HG03439 (cell line): ENCODE results near the gene MAMDC2.
A peak's percentile ranks its signal among the peaks of the same experiment; 100 is the strongest.

Experiments used
- ATAC-seq: cut with Tn5 transposase; IDR thresholded peaks from one replicate; pipeline ENCODE4 v1.9.1; 2021; ENCODE audit warnings: mild to moderate bottlenecking, moderate library complexity; ENCODE audit not compliant: unreplicated experiment

The MAMDC2 gene

DNA sequence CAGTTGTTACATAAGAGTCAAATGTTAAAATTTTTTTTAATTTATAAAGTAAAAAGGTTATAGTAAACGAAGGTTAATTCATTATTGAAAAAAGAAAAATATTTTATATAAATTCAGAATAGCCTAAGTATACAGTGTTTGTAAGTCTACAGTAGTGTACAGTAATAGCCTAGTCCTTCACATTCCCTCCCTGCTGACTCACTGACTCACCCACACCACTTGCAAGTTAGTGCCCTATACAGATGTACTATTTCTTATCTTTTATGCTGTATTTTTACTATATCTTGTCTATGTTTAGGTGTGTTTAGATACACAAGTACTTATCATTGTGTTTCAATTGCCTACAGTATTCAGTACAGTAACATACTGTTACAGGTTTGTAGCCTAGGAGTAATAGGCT lies 57.6 kb downstream of the MAMDC2 start:
- ATAC-seq: no peak

DNA sequence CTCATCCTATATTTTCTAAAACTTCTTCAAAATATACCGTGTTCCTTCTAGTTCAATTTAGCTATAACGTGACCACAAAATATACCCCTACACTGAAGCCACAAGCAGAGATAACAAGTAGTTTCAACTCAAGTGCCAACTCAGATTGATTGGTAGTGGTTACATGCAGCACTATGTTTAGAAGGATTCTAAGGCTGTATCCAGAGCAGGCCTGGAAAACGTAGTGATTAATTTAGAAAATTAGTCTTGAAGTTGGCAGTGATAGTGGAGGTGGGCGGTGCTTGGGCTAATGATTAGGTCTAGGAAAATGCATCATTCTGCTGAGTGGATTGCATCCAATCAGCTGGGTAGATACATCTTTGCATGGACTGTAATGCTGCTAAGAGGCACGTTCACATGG lies 61.5 kb downstream of the MAMDC2 start:
- ATAC-seq: no peak

DNA sequence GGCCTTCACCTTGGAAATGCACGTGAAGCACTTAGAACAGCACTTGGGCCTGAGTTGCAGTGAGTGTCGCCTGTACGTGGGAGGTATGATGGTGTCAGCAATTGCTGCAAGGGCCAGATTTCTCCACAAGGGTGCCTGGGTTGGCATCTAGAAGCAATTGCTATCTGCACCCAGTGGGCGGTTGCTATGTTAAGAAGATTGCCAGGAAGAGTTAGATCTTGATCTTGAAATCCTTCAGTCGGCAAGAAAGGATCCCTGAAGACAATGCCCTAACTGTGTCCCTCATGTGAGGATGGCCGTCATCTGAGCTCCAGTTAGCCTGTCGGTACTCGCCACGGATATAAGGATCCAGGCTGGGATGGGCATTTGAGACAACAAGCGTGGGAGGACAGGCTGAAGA lies 62.9 kb downstream of the MAMDC2 start:
- no peak for ATAC-seq

DNA sequence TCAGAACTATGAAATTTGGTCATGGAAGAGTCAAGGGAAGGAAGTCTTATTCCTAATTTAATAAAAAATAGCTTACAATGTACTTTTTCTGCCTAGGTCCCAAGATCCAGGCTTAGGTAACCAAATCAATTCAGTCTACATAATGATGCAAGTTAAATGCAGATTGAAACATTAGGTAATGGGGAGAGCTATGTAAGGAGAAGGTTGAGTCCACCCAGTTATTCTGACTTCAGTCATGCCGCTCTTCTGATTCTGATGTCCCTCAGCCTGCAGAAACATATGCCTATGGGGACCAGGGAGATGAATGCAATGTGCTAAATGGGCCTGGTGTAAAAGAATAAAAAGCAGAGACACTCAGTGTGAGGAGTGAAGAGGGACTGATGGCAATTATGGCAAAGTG lies 63.9 kb downstream of the MAMDC2 start:
- ATAC-seq: no peak

DNA sequence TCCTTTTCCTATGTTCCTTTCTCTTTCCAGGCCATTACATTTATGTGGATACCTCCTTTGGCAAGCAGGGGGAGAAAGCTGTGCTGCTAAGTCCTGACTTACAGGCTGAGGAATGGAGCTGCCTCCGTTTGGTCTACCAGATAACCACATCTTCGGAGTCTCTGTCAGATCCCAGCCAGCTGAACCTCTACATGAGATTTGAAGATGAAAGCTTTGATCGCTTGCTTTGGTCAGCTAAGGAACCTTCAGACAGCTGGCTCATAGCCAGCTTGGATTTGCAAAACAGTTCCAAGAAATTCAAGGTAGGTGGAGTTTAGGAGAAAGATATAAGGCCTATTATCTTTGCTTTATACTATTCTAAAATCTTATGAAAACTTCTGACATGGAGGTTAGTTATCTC lies 64.5 kb downstream of the MAMDC2 start:
- ATAC-seq: no peak

DNA sequence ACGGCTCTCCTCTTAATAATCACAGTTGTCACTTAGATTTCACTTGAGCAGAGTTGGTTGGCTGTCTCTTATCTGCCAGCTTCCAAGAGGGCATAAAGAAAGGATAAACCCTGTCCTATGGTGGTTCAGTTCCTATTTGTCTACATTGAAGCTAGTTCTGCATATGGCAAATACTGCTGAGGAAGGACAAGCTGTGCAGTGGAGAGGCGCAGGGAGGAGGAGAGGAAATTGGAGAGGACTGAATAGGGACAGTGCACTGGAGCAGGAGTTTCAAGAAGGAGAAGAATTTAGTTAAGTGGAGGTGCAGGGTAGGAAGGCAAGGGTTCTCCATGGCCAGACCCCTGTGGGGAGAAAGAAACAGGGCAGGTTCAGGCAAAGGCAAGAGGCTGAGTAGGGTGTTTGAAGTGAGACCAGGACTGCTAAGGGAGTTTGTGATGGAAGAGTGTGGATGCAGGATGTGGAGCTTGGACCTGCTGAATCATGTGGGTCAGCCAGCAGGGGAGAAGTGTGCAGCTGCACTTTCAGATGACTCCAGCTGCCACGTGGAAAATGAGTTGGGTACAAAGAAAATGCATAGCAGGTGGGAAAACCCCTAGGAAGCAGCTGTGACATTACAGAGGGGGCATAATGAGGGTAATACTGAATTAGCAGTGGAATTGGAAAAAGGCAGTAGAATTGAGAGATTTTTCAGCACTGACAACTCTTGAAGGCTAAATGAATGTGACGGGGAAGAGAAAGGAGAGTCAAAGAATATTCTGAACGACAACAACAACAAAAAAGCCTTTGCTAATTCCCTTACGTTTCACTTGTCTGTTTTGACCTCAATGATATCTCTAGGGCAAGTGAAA lies 66.8 kb downstream of the MAMDC2 start:
- ATAC-seq: peak; percentile 6

DNA sequence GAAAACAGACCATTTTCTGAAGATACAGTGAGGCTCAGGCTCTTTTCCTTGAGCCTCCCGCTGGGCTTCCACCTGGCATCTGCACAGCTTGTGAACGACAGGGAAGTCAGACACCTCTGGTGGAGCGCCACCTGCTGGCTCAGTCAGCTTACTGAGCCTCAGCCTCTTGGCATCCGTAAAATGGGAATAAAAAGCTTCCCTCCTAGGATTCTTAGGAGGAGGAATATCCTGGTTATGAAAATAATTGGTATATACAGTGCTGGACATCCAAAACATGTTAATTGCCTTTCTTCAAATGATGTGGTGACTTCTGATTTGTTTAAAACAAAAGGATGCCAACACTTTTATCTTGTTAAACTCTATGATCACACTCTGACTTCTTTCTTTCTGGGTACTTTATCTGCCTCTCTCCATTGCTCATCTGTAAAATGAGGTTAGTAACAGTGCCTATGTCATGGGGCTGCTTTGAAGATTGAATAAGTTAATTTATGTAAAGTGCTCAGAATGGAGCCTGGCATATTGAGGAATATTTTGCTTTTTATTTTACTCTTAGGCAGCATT lies 67.5 kb downstream of the MAMDC2 start:
- ATAC-seq: peak; percentile 74

DNA sequence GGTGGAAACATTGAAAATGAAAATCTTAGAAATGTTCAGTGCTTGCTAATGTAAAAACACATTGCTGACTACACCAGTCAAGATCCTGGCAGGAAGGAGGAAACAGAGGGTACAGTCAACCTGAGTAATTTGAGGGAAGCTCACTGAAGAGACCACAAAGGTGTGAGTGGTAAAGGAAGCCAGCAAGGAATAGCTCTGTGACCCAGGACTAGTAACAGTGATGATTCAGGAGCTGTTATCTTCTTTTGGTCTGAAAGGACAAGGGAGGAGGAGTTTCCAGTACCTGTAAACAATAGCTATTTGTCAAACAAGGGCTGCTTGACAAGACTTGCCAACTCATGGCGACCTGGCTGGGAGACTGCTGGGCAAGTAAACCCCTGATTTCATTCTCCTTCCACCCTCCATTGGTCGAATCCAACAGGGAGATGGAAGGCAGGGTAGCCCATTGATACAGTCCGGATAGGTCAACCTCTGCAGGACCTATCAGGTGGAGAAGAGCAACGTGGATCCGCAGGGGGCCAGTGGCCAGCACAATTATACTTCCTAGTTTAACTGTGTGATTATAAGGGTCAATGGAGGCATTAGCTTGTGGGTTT lies 68.1 kb downstream of the MAMDC2 start:
- ATAC-seq: no peak

DNA sequence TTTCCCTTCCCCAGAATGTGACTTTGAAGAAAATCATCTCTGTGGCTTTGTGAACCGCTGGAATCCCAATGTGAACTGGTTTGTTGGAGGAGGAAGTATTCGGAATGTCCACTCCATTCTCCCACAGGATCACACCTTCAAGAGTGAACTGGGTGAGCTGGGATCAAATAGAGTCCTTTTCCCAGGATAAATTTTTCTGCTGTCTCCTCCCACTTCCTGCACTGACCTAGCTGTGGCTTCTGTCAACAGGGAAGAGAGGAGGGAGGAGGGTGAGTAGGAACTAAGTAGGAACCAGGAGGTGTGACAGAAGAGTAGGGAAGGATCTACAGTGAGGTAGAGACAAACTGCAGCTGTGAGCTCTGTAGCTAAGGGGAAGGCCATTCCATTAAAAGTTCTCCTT lies 69.3 kb downstream of the MAMDC2 start:
- no peak for ATAC-seq

DNA sequence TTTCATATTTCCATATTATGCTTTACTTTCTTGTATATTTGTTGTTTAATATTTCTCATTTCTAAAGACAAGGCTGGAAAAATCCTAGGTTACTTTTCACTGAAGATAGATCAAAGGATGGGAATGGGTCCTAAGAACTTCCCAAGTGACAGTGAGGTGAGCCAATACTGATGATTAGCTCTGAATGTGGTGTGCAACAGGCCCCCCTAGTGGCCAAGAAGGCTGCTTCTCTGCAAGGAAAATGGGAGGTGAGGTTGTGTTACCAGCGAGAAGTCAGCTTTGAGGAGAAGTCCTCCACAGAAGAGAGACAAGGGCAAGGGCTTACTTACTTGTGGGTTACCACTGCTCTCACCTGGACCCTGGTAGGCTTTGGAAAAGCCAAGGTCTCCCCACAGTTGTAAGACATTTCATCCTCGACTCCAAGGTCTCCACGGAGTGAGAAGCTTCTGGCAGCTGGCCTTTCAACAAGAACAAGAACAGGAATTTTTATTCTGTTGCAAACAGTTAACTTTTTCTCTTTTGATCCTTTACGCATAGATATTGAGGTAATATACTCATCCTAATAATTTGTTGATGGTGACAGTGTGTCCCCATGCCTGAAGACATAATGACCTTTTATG lies 69.9 kb downstream of the MAMDC2 start:
- ATAC-seq: no peak

DNA sequence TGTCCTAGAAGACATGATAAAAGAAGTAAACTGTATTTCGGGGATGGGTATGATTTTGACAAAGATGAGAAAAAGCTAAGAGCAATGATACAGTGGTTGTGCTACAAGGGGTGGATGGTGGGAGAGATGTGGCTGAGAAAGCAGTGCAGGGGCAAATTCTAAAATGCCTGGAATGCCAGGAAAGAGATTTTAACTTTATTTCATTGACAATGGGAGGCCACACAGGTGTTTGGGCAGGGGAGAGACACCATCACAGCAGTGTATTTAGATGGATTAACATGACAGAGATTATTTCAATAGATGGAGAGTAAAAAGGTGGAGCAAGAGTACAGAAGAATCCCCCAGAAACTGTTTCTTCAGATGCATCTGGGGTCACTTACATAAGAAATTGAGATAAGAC lies 71.2 kb downstream of the MAMDC2 start:
- no peak for ATAC-seq

DNA sequence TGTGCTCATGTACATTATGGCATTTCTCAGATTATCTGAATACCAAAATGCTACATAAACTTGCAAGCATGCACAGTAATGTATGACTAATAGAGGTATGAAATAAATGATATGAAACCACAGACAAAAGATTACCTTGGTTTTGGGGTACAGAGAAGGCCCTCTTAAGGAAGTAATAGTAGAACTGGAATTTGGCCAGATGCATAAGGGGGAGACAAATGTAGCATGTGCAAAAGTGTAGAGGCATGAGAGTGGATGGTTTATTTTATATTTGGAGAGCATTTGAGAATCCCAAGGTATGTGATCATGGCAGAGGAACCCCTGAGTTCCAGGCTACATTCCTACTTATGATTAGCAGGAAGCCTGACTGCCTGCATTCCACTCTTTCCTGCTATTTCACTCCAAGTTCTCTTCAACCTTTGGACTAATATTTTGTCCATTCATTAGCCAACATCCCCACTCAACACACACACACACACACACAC lies 74.2 kb downstream of the MAMDC2 start:
- no peak for ATAC-seq

DNA sequence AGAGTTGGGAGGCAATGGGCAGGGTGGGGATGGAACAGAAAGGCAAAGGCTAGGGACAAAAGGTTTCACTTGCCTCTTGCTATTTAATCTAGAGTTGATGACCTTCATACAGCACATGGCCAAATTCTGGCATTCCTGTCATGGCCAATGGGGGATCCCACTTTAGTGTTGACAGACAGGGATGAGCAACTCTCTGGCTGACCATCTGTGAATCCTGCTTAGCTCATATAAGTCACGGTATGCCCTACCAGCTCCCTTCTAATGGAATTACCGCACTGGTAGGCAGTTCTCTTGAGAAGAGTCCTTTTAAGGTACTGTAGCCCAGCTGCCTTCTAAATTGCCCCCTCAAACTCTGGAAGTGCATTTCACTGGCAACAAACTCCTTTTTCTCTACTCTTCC lies 76.1 kb downstream of the MAMDC2 start:
- no peak for ATAC-seq

DNA sequence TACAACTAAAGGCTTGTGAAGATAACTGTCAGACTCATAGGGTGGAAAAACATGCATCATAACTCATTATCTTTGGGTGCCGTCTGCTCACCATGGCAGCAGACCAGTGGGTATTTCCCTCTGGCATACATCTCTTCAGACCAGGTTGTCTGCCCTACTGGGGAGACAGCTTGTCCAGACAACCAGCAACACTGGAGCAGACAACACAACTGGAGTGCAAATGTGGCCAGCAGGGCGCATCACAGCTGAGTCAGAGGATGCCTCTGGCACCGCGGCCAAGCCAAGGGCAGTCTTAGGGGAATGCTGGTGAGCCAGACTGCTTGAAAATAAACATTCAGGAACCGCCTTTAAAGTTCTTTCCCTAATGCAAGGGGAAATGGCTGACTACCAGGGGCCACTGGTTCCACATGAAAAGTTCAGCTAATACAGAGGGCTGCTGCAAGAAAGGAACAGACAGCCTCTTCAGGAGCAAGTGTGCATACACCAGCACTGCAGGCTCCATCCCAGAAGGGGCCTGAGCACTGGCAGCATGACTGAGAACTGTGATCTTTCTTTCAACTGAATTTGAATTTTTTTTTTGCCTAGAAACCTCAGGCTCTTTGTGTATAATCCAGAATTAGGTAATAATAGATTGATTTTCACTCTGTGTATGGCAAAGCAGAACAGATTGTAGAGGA lies 77.3 kb downstream of the MAMDC2 start:
- no peak for ATAC-seq

DNA sequence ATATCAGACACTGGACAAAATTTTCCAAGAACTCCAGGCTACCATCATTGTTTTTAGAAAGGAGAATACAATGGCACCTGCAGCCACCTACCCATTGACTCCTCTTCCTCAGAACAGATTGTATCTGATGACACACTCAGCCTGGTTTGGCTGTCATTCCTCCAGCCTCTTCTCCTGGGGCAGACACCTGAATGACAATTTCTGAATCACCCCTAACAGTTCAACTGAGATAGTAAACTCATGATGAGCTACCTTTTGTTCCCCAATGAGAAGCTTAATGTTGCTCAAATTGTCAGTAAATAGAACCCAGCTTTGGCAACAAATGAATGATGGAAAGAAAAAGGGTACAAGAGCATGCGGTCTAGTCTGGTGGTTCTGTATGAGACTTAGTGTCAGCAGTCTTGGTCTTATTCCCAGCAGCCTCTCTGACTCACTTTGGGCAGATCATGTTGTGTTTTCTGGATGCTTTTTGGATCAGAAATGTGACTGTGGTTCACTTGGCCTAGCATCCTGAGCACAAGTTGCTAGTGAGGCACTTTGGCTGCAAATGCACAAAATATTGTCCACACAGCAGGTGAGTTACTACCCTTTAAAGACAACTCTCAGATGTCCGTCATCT lies 78.3 kb downstream of the MAMDC2 start:
- no peak for ATAC-seq

DNA sequence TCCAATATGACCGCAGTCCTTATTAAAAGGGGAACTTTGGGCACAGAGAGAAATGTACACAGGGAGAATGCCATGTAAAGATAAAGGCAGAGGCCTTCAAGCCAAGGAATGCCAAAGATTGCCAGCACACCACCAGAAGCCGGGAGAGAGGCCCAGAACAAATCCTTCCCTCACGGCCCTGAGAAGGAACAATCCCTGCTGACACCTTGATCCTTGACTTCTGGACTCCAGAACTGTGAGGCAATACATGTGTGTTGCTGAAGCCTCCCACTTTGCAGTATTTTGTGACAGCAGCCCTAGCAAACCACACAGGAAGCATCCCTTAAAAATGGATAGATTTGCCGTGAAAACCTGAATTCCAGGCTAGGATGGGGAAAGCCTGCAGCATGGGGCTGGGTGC lies 80.0 kb downstream of the MAMDC2 start:
- ATAC-seq: no peak

DNA sequence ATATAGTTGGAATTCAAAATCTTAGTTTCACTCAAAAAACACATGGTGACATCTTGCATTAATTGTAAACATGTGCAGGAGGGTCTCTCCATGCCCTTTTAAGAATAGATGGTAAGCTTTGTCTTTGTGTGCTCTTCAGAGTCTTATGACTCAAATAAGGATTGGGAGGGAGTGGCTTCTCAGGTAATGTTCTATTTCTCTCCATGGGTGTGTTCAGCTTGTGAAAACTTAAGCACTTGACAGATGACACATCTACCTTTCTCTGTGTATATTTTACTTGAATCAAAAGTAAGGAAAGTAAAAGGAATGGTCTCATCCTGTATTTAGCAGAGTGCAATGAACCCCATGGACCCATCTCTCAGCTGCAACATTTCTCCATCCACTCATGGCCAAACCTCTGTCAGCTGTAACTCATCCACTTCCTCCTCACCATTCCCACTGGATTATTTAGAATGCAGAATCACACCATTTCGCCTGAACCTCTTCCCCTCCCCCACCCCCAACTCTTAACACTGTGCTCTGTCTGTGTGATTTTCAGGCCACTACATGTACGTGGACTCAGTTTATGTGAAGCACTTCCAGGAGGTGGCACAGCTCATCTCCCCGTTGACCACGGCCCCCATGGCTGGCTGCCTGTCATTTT lies 82.1 kb downstream of the MAMDC2 start:
- ATAC-seq: no peak

DNA sequence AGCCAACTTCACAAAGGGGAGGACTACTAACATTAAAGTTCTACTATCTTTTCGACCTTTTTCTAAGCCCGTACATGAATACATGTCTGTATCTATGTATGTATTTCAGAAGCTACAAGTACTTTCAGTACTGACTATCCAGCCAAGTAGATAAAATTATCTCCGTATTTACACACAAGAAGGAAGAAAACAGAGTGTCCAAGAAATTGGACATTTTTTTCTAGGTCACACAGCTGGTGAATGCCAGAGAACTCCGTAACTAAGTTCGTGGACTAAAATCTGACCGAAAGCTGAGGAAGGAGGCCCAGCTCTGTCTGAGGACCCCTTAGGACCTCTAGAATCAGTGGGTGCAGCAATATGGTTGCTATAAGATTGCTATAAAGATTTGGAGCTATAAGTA lies 83.4 kb downstream of the MAMDC2 start:
- ATAC-seq: no peak

DNA sequence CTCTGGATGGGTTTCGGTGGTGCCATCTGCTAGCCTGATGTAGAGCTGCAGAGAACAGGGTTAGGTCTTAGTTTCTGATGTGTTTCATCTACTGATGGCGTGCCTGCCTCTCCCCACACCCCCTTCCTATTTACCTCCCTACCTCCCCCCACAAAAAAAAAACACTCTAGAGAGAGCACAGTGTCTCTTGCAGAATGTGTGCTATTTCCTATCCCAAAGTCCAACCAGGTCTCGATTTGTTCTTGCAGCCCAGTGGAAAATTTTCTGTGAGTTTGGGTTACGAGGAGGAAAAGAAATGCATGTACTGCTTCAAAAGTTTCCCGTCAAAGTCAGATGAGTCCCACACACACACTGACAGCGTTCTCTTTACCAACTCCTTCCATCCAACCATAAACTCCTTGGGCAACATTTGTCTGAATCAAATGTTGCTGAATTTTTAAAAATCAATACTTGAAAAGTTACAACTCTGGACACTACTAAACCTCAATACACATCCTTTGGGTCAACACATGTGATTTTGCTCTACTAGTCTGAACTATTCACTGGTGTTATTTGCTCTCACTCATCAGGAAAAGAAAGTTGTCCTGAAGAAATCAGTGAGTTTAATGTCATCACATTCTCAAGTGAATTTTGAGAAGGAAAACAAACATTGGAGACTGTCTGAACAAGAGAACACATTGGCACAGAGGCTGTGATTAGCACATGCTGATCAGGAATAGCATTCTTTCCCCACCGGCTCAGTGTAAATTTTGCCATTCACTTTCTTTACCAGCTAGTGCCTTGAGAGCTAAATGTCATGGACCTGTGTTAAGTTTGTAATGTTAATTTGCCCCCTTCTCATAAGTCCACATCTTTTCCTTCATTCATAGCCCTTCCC lies 84.1 kb downstream of the MAMDC2 start:
- no peak for ATAC-seq
